Retina (tissue), 1 donor: ENCODE data around the gene QPCT.
"Not testable (repeated sequence)": the region's sequence is repeated elsewhere in the genome, so short reads cannot be mapped to it uniquely, and the experiment has no call there.

ENCODE experiments used
- DNase-seq: peaks from one replicate; pipeline ENCODE4 v3.0.0-alpha.2; 2016

Gene QPCT

DNA sequence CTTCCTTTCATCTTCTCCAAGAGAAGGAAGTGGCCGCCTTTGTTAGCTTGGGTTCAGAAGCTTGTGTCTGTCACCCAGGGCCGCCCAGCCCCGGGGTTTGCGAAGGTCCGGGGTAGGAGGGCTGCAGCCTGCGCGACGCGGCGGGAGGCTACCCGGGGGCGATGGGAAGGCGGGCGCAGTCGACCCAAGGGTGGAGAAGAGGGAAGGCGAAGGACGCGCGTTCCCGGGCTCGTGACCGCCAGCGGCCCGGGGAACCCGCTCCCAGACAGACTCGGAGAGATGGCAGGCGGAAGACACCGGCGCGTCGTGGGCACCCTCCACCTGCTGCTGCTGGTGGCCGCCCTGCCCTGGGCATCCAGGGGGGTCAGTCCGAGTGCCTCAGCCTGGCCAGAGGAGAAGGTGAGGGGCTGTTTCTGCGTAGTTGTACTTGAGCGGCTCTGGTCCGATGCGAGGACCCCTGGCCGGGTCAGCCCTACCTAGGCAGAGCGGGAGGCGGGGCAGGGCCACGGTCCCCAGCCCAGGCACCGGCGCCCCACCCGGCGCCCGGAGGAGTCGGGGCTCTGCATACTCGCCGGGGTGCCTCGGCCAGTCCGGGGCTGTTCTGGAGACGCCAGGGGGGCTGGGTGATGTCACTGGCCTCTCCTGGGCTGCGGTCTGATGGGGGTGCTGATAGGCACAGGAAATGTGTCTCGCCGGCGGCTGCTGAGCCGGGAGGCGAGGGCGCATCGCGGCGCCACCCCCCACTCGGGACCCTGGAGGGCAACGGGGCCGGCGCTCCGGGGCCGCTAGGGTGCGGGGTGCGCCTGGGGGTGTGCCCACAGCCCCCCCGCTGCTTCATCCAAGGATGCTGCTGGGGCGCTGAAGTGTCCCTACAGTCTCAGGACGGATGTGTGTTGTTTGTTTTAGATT lies at the start of gene QPCT:
TSS of gene QPCT (plus strand) at position 178 of the 909 bp plus-strand sequence. CDS start at position 280, 102 bp downstream.
- peak; percentile 88 for DNase-seq

DNA sequence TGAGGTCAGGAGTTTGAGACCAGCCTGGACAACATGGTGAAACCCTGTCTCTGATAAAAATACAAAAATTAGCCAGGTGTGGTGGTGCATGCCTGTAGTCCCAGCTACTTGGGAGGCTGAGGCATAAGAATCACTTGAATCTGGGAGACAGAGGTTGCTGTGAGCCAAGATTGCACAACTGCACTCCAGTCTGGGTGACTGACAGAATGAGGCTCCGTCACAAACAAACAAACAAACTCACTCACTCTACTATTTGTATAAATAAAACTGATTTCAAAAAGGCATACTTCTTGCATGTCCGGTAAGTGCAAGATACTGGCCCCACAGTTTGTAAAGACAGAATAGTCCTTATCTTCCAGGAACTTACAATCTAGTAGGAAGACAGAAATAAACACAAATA lies 49.6 kb upstream of the QPCT start:
- not testable (repeated sequence) for DNase-seq

DNA sequence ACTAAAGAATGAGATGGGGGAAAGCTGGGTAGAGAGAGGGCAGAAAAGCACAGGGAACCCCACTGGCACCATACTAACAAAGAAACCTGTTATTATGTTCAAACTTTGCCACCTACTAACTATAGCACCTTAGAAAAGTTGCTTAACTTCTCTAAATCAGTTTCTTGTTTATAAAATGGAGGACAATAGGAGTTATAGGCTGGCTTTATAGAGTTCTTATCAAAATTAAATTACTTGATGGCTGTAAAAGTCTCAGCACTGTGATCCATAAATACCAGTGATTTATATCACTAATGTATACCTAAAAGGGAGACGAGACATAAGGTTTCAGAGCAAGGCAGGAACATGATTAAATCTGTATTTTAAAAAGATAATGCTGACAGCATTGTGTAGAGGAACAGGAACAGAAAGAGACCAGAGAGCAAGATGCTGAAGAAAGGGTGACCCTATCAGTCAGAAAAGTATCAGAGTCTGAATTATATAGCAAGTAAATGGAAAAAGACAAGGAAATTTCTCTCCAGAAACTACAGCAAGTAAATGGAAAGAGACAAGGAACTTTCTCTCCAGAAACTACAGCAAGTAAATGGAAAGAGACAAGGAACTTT lies 48.9 kb upstream of the QPCT start:
- DNase-seq, result no peak

DNA sequence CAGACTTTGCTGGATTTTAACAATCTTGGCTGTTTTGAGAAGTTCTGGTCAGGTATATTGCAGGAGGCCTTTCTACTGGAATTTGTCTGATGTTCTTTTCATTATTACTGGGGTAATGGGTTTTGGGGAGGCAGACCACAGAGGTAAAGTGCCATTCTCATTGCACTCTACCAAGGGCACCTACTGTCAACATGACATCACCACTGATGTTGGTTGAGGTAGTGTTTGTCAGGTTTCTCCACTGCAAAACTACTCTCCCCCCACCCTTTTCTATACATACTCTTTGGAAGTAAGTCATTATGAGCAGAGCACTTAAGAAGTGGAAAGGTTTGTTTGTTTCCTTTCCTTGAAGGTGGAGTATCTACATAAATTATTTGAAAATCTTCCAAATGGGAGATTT lies 46.8 kb upstream of the QPCT start:
- DNase-seq, result no peak

DNA sequence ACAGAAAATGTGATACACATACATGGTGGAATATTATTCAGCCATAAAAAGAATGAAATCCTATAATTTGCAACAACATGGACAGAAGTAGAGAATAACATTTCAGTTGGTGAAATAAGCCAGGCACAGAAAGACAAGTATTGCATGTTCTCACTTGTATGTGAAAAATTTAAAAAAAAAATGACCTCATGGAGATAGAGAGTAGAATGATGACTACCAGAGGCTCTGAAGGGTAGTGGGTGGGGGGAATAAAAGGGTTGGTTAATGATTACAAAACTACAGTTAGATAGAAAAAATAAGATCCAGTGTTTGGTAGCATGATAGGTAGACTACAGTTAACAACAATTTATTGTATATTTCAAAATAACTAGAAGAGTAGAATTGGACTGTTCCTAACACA lies 44.3 kb upstream of the QPCT start:
- no peak for DNase-seq

DNA sequence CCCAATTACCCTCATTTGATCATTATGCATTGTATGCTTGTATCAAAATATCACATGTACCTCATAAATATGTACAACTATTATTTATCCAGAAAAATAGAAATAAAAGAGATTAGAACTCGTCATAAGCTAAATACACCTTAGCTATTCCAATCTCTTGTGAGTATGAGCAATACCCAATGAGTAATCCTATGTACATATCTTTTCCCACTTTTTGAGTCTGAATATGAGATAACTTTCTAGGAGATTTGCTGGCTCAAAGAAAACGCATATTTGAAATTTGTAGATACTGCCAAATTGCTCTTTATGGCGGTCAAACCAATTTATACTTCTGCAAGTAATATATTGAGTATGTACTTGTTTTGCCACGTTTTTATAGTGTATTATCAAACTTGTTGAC lies 43.9 kb upstream of the QPCT start:
- DNase-seq, result no peak

DNA sequence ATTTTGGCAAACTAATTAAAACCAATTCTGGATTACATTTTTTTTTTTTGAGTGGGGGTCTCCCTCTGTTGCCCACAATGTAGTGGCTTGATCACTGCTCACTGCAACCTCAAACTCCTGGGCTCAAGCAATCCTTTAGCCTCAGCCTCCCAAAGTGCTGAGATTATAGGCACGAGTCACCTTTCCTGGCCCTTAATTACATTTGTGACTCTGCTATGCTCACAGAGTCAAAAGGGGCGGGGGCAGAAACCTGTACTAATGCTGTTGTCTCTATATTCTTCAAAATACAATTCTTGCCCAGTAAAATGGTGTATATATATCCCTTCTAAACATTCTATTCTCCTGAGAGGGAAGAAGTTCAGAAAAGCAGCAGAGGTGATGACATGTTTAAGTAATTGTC lies 43.0 kb upstream of the QPCT start:
- DNase-seq, result no peak

DNA sequence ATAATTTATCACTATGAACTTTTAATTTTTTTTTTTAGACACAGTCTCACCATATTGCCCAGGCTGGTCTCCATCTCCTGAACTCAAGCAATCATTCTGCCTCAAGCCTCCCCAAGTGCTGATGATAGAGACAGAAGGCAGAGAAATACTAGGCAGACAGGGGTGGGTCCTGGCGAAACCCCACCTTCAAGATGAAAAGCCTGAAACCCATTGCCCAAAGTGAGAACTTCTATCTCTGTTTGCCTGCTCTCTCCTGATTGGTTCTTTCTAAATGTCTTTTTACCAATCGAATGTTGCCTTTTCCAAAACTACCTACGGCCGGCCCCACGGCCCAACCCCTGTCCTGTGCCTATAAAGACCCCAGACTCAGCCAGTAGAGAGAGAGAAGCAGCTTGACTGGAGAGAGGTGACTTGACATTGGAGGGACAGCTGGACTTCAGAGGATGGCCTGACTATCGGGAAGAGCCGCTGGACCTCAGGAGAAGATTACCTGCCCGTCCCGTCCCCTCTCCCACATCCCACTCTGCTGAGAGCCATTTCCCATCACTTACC lies 41.7 kb upstream of the QPCT start:
- DNase-seq, result no peak

DNA sequence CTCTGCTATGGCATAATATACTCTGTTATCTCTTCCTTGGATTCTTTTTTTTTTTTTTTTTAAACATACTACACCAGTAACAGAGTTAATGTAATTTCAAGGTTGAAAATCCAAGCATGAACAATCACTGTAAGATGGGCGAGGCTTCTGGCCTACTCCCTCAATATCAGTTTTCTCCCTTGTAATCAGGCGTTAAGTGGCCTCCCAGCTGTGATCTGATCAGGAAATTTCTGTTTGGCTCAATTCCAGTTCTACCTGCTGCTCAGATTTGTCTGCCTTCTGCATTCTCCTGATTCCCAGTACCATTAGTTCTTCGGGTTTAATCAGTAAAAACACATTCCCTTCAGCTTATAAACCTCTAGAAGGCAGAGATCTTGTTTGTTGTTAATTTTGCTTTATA lies 38.4 kb upstream of the QPCT start:
- no peak for DNase-seq

DNA sequence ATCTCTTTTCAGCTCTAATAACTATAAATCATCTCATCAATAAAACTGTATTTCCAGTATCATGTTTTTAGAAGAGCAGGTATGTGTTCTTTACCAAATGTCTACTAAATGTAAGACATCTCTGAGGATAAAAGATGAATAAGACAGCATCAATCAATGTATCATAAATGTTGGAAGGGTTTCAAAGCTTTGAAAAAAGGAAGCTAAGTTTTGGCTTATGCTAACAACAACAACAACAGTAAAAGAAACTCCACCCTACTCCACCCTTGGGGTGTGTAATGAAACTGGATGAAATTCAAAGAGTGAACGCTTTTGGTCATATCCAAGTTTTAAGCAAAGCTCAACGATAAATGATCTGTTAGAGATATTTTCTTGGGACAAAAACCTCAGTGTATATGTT lies 36.9 kb upstream of the QPCT start:
- no peak for DNase-seq

DNA sequence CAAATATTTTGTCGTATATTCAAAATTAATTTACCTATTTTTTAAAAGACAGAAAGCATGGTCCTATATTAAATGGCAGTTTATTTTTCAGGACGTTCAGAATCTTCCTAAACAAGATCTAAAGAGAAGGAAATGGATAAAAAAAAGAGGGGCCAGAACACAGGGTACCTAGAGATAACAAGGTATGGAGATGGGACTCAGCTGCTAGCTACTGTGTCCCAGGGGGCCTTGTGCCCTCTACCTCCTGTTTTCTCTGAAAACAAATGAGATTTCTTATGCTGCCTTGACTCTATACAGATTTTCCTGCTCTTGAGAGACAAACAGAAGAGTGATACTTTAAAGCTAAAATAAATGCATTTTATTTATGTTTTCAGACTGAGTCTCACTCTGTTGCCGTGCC lies 29.1 kb upstream of the QPCT start:
- DNase-seq, result no peak

DNA sequence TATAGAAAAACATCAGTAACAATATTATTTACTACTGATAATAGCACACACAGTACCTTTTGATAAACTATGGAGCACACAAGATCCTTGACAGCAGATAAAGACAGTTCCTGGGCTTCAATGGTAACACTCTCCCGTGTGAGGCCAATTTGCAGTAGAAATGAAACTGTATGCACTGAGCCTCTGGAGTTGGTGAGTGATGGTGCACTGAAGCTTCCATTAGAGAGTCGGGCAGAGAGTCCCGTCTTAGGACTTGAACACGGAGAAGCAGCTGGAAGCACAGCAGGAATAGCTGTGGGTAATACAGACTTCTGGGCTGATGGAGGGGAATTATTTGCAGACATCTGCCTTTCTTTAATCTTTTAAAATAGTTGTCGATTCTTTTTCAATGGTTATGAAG lies 28.2 kb upstream of the QPCT start:
- DNase-seq, result no peak

DNA sequence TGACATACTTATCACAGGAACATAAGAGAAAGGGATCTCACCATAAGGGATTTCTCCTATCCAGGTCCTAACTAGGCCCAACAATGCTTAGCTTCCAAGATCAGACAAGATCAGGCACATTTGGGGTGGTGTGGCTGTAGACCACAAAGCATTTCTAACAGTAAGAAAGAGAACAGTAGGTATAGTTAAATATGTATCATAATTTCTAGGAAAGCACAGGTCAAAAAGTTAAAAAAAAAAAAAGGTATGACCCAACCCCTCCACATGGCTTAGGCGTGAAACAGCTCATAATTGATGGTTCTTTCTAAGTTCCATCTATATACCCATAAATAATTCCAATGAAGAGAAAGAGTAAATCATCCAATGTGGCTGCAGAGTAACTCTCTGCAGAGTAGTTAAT lies 26.7 kb upstream of the QPCT start:
- no peak for DNase-seq

DNA sequence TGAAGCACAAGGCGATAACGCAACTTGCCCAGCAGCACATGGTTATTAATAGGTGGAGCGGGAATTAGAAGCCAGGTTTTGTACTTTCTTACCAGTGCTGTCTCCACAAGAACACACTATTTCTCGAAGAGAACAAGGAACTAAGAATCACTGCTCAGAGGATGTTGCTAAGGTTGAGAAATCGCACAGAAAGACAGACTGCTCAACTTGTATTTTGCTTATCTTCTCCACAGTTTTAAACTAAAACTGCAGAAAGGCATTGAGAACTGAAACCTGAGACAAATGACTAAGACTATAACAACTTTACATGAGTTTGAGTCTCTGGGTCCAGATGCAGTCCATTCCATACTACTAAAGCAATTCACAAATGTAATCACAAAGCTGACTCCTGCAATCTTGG lies 26.0 kb upstream of the QPCT start:
- DNase-seq, result no peak

DNA sequence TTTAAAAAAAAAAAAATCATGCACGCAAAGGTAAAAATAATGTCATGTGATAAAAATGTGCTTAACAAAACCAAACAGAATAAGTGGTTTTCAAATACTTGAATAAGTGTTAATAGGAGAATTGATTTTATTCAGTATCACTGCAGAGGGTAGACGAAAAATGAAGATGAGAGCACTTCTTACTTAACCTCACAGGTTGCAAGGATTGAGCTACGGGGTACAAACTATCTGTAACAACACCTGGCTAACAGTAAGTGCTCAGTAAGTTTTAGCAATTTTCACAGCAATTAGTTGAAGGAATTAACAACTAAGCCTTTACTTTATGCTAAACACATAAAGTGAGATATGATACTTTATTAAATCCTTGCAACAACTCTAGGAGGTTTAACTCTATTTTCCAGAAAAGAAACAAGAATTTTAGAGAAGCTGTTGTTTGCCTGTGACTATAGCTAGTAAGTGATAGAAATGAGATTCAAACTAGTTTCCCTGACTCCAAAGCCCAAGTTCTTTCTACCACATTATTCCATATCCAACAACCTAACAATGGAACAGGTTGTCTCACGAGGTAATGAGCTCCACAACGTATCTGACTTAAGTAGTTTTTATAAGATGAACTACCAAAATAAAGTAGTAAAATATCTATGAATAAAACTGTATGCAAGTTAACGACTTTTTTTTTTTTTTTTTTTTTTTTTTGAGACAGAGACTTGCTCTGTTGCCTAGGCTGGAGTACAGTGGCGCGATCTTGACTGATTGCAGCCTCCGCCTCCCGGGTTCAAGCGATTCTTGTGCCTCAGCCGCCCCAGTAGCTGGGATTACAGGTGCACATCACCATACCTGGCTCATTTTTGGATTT lies 24.4 kb upstream of the QPCT start:
- DNase-seq, result no peak

DNA sequence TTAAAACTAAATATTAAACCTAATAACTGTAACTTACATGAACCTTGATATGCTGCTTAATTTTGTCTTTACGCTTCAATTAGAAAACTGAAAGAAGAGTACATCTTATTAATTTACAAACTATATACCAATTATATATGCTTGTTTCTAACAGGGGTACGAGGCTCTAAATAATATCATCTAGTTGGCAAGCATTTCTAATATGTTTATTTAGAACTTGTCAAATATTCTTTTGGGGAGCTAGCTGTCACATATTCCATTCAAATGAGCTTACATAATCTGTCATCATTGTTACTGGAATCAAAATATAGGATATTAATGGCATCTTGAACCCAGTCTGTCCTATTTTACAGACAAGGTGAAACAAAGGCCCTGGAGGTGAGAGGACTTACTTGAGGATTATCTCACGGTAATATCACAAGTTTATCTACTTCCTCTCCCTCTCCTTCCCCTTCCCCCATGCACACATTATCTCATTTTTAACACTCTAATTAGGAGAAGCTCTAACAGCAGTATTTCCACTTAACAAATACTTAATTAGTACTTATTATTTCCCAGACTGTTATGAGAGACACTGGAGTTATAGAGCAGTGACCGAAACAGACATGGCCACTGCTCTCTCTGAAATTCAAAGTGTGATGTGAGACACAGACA lies 23.3 kb upstream of the QPCT start:
- no peak for DNase-seq

DNA sequence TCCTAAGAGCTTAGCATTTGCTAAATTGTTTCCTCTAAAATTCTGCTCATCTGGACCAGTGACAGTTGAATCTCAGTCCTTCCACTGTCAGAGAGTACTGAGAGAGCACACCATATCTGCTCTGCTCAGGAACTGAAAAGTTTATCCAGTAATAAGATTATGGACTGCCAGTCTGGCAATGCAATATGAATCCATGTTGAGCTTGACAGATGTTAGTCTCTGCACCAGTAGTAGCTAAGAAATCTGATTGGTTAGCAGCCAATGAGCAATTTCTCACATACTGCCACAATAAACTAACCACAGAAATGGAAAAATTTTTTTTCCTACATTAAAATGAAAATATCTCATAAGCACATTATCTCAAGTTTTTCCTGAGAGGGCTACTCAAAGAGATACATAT lies 22.1 kb upstream of the QPCT start:
- no peak for DNase-seq

DNA sequence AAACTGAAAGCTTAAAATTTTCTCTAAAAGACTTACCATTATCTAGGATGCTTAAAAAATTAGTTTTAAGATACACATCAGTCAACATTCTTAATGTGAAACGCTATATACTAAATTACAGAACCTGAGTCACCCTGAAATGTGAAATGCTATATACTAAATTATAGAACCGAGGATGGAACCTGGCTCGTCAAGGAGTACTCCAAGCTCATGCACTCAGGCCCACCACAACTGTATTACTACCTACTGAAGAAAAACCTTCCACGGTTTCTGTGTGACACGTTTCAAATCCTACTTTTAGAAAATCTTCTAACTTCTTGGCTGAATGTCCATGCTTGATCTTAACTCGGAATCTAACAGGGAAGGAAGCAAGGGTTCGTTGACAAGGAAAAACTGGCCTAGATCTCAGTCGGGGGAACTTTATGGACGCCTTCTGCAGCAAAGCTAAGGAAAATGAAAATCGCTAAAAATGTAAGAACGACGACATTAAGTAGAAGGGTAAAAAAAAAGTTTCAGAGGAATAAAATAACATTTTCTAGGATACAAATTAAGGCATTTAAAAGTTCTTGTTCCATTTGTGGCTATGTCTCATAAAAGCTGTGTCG lies 21.2 kb upstream of the QPCT start:
- no peak for DNase-seq

DNA sequence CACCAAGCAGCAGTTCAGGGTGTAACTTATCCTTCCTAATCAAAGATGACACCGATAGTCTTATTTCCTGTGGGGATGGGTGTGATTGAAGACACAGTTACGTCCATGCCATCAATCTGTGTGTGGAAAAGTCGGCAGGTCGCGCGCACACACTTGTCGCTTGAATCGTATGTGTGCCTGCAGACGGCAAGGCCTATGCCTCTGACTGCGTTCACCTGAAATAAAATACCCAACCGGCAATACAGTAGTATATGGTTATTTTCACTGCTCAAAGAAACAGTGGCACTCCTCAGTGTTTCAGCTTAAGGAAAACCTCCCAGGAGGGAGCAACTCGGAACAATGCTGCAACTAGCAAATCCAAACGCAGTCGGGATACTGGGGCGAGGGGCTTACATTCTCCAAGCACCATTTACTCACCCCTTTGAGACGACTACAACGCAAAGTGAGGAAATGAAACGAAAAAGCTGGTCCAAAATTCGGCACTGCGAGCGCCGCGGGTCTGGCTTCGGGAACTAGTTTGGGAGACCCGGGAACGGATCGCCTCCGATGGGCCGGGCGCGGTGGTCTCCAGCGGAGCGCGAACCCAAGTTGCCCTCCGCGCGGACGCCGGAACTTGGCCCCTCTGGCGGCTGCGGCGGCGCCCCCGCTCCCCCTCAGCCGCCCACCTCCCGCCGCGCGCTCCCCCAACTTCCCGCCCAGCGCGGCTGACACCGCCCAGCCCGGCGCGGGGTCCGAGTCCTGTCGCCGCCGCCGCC lies 20.5 kb upstream of the QPCT start:
- peak; percentile 82 for DNase-seq

DNA sequence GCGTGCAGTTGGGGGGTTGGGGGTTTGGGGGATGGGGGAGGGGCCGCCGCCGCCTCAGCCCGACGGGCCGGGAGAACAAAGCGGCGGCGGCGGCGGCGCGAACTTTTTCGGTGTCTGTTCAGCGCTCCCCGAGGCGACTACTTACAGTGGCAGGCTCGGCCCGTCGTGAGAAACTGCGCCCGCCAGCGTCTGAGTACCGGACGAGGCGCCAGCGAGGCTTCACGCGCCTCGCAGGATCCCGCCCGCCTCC lies 20.0 kb upstream of the QPCT start:
- DNase-seq, result no peak

DNA sequence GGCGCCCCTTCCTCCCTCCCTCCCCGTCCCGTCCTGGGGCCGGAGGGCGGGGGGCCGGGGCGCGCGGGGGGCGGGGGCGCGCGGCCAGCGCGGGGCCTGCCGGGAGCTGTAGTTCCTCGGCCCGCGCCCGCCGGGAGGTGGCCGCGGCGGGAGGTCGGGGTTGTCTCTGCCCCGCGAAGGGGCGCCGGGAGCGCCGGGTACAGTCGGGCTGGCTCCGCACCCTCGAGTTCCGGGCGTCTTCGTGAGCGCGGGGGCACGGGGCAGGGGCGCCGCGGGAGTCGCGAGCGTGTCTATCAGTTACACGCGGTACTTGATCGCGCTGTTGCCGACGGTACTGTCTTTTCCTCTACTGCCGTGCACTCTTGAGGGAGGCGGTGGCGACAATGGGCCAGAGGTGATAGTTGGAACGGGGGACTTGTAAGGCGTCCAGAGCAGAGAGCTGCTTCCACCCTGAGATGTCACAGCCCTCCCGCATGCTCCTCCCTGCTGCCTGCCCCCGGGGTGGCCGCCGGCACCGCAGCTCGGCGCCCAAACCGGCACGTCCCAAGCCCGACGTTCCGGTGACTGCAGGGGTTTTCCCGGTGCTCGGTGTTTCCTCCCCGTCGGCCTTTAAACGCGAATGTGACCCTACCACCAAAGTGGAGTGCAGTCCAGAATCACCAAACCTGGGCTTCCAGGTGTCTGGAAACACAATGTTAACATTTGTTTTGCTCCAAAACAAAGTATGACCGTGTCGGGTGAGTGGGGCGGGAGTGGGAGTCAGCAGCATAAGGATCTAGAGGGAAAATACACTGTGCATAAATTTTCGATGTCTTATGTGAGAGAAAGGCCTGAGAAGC lies 19.4 kb upstream of the QPCT start, which contains the start of gene PRKD3:
TSS of gene PRKD3 (minus strand) at position 48 of the 839 bp plus-strand sequence. CDS start 8,309 bp downstream, outside the sequence.
- DNase-seq, result peak; percentile 84
